Mammary epithelial cell (primary cell): ENCODE results near the gene NDUFA11.

ENCODE experiments used
- CTCF ChIP-seq, 2 donors: IDR thresholded peaks in 1 of 2; conservative IDR thresholded peaks in 1 of 2; 2 replicates each; pipeline ENCODE4 v1.5.1; 2011 to 2012; ENCODE audit warnings: inconsistent platforms in 2 of 2, low read length in 2 of 2, mild to moderate bottlenecking in 2 of 2, control low read depth in 1 of 2, low read depth in 1 of 2; ENCODE audit not compliant: insufficient read depth in 1 of 2; ENCODE audit errors: extremely low read depth in 1 of 2
- EZH2 ChIP-seq: IDR thresholded peaks from 2 replicates; pipeline ENCODE4 v1.6.1; 2012; ENCODE audit warnings: low read length, inconsistent platforms, borderline replicate concordance

GRCh38 chr19:5894704-5895349 is 8.8 kb downstream of the NDUFA11 start:
- TF ChIP-seq CTCF (conservative IDR thresholded peaks at IDR 0.05 in 1 of 2, IDR thresholded peaks at IDR 0.05 in 1 of 2; ENCODE audit: extremely low read depth in 1 of 2, insufficient read depth in 1 of 2, low read depth in 1 of 2, low read length in 2 of 2) (no peak), EZH2 (no peak)
